SK-N-SH treated with all-trans-retinoic acid at 6 μM for 48 hours (cell line): ENCODE results near the gene GHRL.
A peak's percentile ranks its signal among the peaks of the same experiment; 100 is the strongest.

Experiments used
- ATAC-seq: fragments of 200-7000 bp; cut with Tn5 transposase; 3 replicates; pipeline ENCODE4 v1.9.1; 2020; ENCODE audit warnings: mild to moderate bottlenecking, moderate library complexity
- ARNTL ChIP-seq: fragments of 450-650 bp; formaldehyde crosslinking; IDR thresholded peaks from 2 replicates; pipeline ENCODE4 v1.5.0; 2020; ENCODE audit warnings: low read depth, mild to moderate bottlenecking, moderate library complexity, borderline replicate concordance
- BACH2 ChIP-seq: fragments of 250-450 bp; sonication (Bioruptor Pico); IDR thresholded peaks from 2 replicates; pipeline ENCODE4 v1.9.0; 2021; ENCODE audit warnings: mild to moderate bottlenecking, borderline replicate concordance
- CSDC2 ChIP-seq: fragments of 250-450 bp; sonication (Bioruptor Pico); IDR thresholded peaks from 2 replicates; pipeline ENCODE4 v1.5.0; 2020; ENCODE audit warnings: mild to moderate bottlenecking, moderate library complexity
- CSRNP3 ChIP-seq: fragments of 250-450 bp; sonication (Bioruptor Pico); IDR thresholded peaks from 2 replicates; pipeline ENCODE4 v1.5.1; 2021; ENCODE audit warnings: mild to moderate bottlenecking, moderate library complexity
- GLIS3 ChIP-seq: fragments of 250-450 bp; sonication (Bioruptor Pico); IDR thresholded peaks from 2 replicates; pipeline ENCODE4 v1.5.0; 2020; ENCODE audit warnings: mild to moderate bottlenecking, moderate library complexity
- ISL1 ChIP-seq: fragments of 250-450 bp; sonication (Bioruptor Pico); IDR thresholded peaks from 2 replicates; pipeline ENCODE4 v2.1.2; 2022; ENCODE audit warnings: mild to moderate bottlenecking, moderate library complexity
- OSR1 ChIP-seq: fragments of 250-450 bp; sonication (Bioruptor Pico); IDR thresholded peaks from 2 replicates; pipeline ENCODE4 v1.8.0; 2022; ENCODE audit warnings: moderate library complexity, mild to moderate bottlenecking, inconsistent platforms
- POU6F1 ChIP-seq: fragments of 250-450 bp; sonication (Bioruptor Pico); IDR thresholded peaks from 2 replicates; pipeline ENCODE4 v1.8.0; 2021; ENCODE audit warnings: low read depth, mild to moderate bottlenecking, moderate library complexity, borderline replicate concordance
- PPARA ChIP-seq: fragments of 250-450 bp; sonication (Bioruptor Pico); IDR thresholded peaks from 2 replicates; pipeline ENCODE4 v1.5.0; 2020; ENCODE audit warnings: mild to moderate bottlenecking, borderline replicate concordance
- RARB ChIP-seq: fragments of 250-450 bp; sonication (Bioruptor Pico); IDR thresholded peaks from 2 replicates; pipeline ENCODE4 v1.8.0; 2021; ENCODE audit warnings: mild to moderate bottlenecking, moderate library complexity
- SNAI2 ChIP-seq: fragments of 250-450 bp; sonication (Bioruptor Pico); IDR thresholded peaks from 2 replicates; pipeline ENCODE4 v1.5.0; 2020; ENCODE audit warnings: mild to moderate bottlenecking, moderate library complexity
- TCF4 ChIP-seq: fragments of 250-450 bp; sonication (Bioruptor Pico); IDR thresholded peaks from 2 replicates; pipeline ENCODE4 v1.8.0; 2021; ENCODE audit warnings: mild to moderate bottlenecking, moderate library complexity, borderline replicate concordance
- TSHZ2 ChIP-seq: fragments of 250-450 bp; sonication (Bioruptor Pico); IDR thresholded peaks from 2 replicates; pipeline ENCODE4 v1.5.0; 2020; ENCODE audit warnings: mild to moderate bottlenecking, moderate library complexity
- ZC3H10 ChIP-seq: fragments of 250-450 bp; sonication (Bioruptor Pico); IDR thresholded peaks from 2 replicates; pipeline ENCODE4 v1.5.1; 2021; ENCODE audit warnings: mild to moderate bottlenecking, moderate library complexity
- ZFP30 ChIP-seq: fragments of 450-650 bp; formaldehyde crosslinking; IDR thresholded peaks from 2 replicates; pipeline ENCODE4 v1.5.0; 2022; ENCODE audit warnings: mild to moderate bottlenecking, moderate library complexity
- ZNF565 ChIP-seq: fragments of 450-650 bp; formaldehyde crosslinking; conservative IDR thresholded peaks from 2 replicates; pipeline ENCODE4 v1.5.0; 2020; ENCODE audit warnings: low read depth, mild to moderate bottlenecking, moderate library complexity
- ZNF70 ChIP-seq: fragments of 450-650 bp; formaldehyde crosslinking; IDR thresholded peaks from 2 replicates; pipeline ENCODE4 v1.5.0; 2020; ENCODE audit warnings: mild to moderate bottlenecking, moderate library complexity
- ZNF8 ChIP-seq: fragments of 450-650 bp; formaldehyde crosslinking; IDR thresholded peaks from 2 replicates; pipeline ENCODE4 v1.5.0; 2020; ENCODE audit warnings: mild to moderate bottlenecking, moderate library complexity
- TF ChIP-seq, protein P1 (sequence below): fragments of 250-450 bp; sonication (Bioruptor Pico); IDR thresholded peaks from 2 replicates; pipeline ENCODE4 v1.8.0; 2020; ENCODE audit warnings: mild to moderate bottlenecking, moderate library complexity, borderline replicate concordance
- TF ChIP-seq, protein P2 (sequence below): fragments of 250-450 bp; sonication (Bioruptor Pico); IDR thresholded peaks from 2 replicates; pipeline ENCODE4 v1.5.1; 2020; ENCODE audit warnings: low read depth, mild to moderate bottlenecking, moderate library complexity

Gene GHRL

GRCh38 chr3:10284496-10284895 lies 8.3 kb downstream of the GHRL start:
- TF ChIP-seq ZNF70 (CRISPR knock-in tag): no peak
- TF ChIP-seq SNAI2 (CRISPR knock-in tag): no peak
- TF ChIP-seq, protein P1, sequence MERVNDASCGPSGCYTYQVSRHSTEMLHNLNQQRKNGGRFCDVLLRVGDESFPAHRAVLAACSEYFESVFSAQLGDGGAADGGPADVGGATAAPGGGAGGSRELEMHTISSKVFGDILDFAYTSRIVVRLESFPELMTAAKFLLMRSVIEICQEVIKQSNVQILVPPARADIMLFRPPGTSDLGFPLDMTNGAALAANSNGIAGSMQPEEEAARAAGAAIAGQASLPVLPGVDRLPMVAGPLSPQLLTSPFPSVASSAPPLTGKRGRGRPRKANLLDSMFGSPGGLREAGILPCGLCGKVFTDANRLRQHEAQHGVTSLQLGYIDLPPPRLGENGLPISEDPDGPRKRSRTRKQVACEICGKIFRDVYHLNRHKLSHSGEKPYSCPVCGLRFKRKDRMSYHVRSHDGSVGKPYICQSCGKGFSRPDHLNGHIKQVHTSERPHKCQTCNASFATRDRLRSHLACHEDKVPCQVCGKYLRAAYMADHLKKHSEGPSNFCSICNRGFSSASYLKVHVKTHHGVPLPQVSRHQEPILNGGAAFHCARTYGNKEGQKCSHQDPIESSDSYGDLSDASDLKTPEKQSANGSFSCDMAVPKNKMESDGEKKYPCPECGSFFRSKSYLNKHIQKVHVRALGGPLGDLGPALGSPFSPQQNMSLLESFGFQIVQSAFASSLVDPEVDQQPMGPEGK: no peak
- TF ChIP-seq ZNF565: no peak
- no peak for TF ChIP-seq ZFP30 (CRISPR knock-in tag)
- ATAC-seq: no peak

- no peak for ATAC-seq
- peak; percentile 69 for TF ChIP-seq ISL1 (CRISPR knock-in tag)
- no peak for TF ChIP-seq OSR1
- 0 out of 2 replicates have a peak, but pooled peaks have one; percentile 13 for TF ChIP-seq TCF4
Observed at GRCh38 chr3:10283638-10284037, 9.1 kb downstream of the GHRL start.

DNA sequence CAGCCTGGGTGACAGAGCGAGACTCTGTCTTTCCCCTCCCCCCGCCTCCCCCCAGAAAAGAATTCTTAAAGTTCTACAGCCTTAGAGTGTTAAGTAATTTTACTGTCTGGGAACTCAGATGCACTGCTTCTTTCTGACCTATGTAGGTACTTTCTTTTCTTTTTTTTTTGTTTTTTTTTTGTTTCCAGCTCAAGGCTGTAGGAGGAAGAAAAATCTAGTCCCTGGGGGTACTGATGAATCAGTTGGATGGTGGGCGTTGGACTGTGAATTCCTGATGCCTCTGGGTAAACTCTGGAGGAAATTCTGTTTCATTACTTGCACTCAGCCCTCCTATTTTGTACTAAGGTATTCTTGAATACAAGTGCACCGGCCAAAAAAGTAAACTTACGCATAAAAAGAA lies 10.8 kb downstream of the GHRL start:
- ATAC-seq: no peak
- TF ChIP-seq POU6F1 (CRISPR knock-in tag) (no peak), OSR1 (no peak), GLIS3 (no peak), ZNF70 (CRISPR knock-in tag) (no peak), ISL1 (CRISPR knock-in tag) (no peak)
- TF ChIP-seq, all 23 proteins: peak for 0

GRCh38 chr3:10280571-10280970 lies 12.2 kb downstream of the GHRL start:
- no peak for ATAC-seq
- TF ChIP-seq GLIS3: no peak
- no peak for TF ChIP-seq BACH2 (CRISPR knock-in tag)
- no peak for TF ChIP-seq RARB
- no peak for TF ChIP-seq ZNF8 (CRISPR knock-in tag)
- TF ChIP-seq ISL1 (CRISPR knock-in tag): no peak
- TF ChIP-seq CSRNP3 (CRISPR knock-in tag): no peak
- TF ChIP-seq CSDC2 (CRISPR knock-in tag): no peak
- no peak for TF ChIP-seq ARNTL
- no peak for TF ChIP-seq ZC3H10 (CRISPR knock-in tag)
- no peak for TF ChIP-seq ZNF565

DNA sequence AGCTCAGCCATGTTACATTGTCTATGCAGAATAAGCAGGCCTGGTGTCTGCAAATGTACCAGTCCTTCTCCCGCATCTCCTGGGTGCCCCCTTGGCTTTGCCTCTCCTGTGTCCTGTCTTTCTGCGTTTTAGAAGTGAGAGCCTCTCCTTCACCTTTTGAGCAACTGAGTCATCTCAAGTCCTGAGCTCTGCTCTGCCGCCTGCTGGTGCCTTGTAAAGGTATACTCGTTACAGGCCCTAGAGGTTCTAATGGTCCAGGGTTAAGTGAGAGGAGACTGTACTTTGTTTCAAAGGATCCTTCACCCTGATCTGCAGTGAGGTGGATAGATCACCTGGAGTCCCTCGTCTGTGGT lies 12.6 kb downstream of the GHRL start:
- TF ChIP-seq PPARA (CRISPR knock-in tag) (no peak), ZNF70 (CRISPR knock-in tag) (no peak), TSHZ2 (CRISPR knock-in tag) (no peak)
- TF ChIP-seq, protein P2, sequence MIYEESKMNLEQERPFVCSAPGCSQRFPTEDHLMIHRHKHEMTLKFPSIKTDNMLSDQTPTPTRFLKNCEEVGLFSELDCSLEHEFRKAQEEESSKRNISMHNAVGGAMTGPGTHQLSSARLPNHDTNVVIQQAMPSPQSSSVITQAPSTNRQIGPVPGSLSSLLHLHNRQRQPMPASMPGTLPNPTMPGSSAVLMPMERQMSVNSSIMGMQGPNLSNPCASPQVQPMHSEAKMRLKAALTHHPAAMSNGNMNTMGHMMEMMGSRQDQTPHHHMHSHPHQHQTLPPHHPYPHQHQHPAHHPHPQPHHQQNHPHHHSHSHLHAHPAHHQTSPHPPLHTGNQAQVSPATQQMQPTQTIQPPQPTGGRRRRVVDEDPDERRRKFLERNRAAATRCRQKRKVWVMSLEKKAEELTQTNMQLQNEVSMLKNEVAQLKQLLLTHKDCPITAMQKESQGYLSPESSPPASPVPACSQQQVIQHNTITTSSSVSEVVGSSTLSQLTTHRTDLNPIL (CRISPR knock-in tag): no peak
- ATAC-seq: no peak; the same call in 2 of the 3 replicates
